GM10248 (cell line): ENCODE measurements around the gene GNG7.

ENCODE experiments used
- CTCF ChIA-PET: fragments of 300-600 bp; sonication (Branson Sonifier 250); formaldehyde crosslinking; extraction: SDS; loops from one replicate; lab custom pipeline; 2021; ENCODE audit warnings: antibody characterized with exemption; lab: Yijun Ruan, JAX
- POLR2A ChIA-PET: fragments of 350-650 bp; sonication (Branson Sonifier 250); formaldehyde crosslinking; extraction: SDS; loops from one replicate; lab custom pipeline; 2020; ENCODE audit warnings: antibody characterized with exemption; lab: Yijun Ruan, JAX
- DNase-seq: peaks from one replicate; pipeline ENCODE4 v3.0.0; 2012; ENCODE audit errors: extremely low spot score
- TF ChIP-seq, protein P1 (sequence below): IDR thresholded peaks from 2 replicates; pipeline ENCODE4 v1.5.1; 2012; ENCODE audit warnings: mild to moderate bottlenecking, low read depth; ENCODE audit errors: extremely low read depth, missing control alignments, control extremely low read depth

The GNG7 gene

DNA sequence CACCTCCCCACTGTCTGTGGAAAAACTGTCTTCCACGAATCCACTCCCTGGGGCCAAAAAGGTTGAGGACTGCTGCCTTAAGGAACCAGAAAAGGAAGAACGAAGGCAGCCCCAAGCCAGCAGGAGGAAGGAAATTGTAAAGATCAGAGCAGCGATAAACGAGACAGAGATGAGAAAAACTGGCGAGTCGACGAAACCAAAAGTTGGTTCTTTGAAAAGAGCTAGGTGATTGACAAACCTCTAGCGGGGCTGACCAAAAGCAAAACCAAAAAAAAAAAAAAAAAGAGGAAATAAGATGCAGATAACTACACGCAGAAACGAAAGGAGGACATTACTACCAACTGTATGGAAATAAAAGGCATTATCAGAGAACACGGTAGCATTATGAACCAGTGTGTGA is 149.6 kb downstream of the GNG7 start:
- TF ChIP-seq, protein P1, sequence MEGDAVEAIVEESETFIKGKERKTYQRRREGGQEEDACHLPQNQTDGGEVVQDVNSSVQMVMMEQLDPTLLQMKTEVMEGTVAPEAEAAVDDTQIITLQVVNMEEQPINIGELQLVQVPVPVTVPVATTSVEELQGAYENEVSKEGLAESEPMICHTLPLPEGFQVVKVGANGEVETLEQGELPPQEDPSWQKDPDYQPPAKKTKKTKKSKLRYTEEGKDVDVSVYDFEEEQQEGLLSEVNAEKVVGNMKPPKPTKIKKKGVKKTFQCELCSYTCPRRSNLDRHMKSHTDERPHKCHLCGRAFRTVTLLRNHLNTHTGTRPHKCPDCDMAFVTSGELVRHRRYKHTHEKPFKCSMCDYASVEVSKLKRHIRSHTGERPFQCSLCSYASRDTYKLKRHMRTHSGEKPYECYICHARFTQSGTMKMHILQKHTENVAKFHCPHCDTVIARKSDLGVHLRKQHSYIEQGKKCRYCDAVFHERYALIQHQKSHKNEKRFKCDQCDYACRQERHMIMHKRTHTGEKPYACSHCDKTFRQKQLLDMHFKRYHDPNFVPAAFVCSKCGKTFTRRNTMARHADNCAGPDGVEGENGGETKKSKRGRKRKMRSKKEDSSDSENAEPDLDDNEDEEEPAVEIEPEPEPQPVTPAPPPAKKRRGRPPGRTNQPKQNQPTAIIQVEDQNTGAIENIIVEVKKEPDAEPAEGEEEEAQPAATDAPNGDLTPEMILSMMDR: no peak
- peak; percentile 85 for DNase-seq
- ChIA-PET POLR2A (interaction anchor here (0.6 to 1.3 kb wide), 8 partner anchors 9 to 84 kb away, joined by 3 to 24 read pairs (median 6); partner anchors contain the start of gene GADD45B), CTCF (interaction anchor here (0.7 to 3.1 kb wide), 9 partner anchors 9 to 77 kb away, joined by 3 to 11 read pairs (median 4); partner anchors contain the start of gene GADD45B)

DNA sequence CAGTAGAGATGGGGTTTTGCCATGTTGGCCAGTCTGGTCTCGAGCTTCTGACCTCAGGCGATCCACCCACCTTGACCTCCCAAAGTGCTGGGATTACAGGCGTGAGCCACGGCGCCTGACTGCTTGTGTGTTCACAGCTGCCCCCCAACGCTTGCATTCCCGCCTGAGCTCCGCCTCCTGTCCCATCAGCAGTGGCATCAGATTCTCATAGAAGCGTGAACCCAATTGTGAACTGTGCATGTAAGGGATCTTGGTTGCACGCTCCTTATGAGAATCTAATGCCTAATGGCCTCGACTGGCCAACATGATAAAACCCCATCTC is 150.7 kb downstream of the GNG7 start:
- TF ChIP-seq, protein P1: no peak
- ChIA-PET CTCF (interaction anchor here (0.7 to 1.7 kb wide), 5 partner anchors 8 to 85 kb away, joined by 3 to 5 read pairs (median 3); no protein-coding TSS in a partner anchor), POLR2A (no interaction called here)
- DNase-seq: no peak

DNA sequence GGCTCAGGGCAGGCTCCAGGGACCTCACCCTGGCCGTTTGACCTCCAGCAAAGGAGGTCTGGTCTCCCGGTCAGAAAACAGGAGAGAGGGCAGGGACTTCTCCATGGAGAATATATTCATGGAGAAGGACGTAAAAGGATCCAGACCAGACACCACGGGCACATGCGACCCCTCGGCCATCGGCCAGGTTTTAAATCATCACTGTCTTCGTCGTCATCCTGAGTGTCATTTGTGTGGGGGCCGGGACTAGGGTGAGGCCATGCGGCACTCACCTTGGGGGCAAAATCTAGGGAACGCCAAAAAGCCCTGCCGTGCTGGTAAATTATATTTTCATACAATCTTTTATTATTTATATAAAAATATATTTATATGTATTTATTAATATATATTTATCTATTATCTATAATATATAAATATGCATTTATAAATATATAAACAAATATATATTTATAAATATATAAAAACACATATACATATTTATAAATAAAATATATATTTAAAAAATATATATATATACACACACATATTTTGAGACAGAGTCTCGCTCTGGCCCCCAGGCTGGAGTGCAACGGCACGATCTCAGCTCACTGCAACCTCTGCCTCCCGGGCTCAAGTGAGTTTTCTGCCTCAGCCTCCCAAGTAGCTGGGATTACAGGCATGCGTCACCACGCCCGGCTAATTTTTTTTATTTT is 151.2 kb downstream of the GNG7 start:
- TF ChIP-seq, protein P1: no peak
- CTCF ChIA-PET: interaction anchor here (0.7 to 1.7 kb wide), 4 partner anchors 13 to 86 kb away, joined by 3 to 5 read pairs (median 3); no protein-coding TSS in a partner anchor
- no peak for DNase-seq
- POLR2A ChIA-PET: interaction anchor here (1.2 kb wide), 1 partner anchor 75 kb away, joined by 6 read pairs; the partner anchor contains the start of gene GADD45B

- POLR2A ChIA-PET: interaction anchor here (1.2 kb wide), 1 partner anchor 75 kb away, joined by 6 read pairs; the partner anchor contains the start of gene GADD45B
- CTCF ChIA-PET: interaction anchor here (1.0 kb wide), 1 partner anchor 48 kb away, joined by 3 read pairs; no protein-coding TSS in a partner anchor
- TF ChIP-seq, protein P1: no peak
- no peak for DNase-seq
Measured at GRCh38 chr19:2550431-2551171, 151.9 kb downstream of the GNG7 start.

- DNase-seq: no peak
- TF ChIP-seq, protein P1: no peak
- ChIA-PET CTCF (interaction anchor here (1.0 kb wide), 1 partner anchor 49 kb away, joined by 3 read pairs; no protein-coding TSS in a partner anchor), POLR2A (no interaction called here)
Measured at GRCh38 chr19:2549701-2550191, 152.7 kb downstream of the GNG7 start.

DNA sequence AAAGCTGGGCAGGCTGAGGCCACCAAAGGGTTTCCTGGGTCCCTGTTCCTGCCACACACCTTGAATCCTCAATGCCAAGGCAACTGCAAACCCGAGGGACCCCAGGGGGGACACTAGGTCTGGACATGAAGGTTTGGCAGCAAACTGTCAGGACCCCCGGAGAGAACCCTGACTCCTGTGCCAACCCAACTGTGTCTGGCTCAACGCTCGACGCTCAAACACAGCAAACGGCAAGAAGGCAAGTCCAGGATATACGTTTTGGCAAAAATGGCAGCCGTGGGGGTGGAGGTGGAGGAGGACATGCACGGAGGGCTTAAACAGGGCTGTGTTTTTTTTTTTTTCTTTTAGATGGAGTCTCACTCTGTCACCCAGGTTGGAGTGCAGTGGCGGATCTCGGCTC is 153.5 kb downstream of the GNG7 start:
- ChIA-PET CTCF (no interaction called here), POLR2A (no interaction called here)
- TF ChIP-seq, protein P1: no peak
- no peak for DNase-seq
